SH-SY5Y (cell line): ENCODE data around the gene KCTD3.

Experiments used
- GATA2 ChIP-seq: IDR thresholded peaks from 2 replicates; pipeline ENCODE4 v1.6.1; 2011; ENCODE audit warnings: mild to moderate bottlenecking, low read depth, low read length
- GATA3 ChIP-seq: IDR thresholded peaks from 2 replicates; pipeline ENCODE4 v1.6.1; 2011; ENCODE audit warnings: low read depth, mild to moderate bottlenecking, low read length, moderate library complexity

DNA sequence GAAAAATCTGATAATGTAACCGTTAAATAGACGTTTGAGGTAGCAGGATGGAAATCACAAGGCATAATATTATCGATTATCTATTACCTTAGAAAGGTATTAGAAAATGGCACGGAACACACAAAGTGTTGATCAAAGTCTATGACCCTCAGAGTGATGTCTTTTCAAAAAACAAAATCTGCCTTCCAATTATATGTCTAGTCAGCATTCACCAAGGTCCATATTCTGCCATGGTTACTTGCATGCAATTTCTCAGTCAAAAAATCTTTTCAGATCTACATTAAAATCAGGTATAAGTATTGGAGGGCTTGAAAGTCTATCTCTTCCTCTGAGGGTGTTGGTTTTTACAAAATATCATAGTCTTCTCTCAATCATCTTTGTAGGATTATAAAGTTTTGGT lies 81.9 kb downstream of the KCTD3 start:
- TF ChIP-seq GATA2 (no peak), GATA3 (no peak)
